C4-2B (cell line): ENCODE results near the gene TCF4.

Source experiments
- ZFX ChIP-seq: fragments of 450-650 bp; IDR thresholded peaks from 2 replicates; pipeline ENCODE4 v1.6.1; 2017
- TF ChIP-seq, protein P1 (sequence below): fragments of 450-650 bp; conservative IDR thresholded peaks from 2 replicates; pipeline ENCODE4 v1.5.1; 2017; ENCODE audit warnings: mild to moderate bottlenecking

DNA sequence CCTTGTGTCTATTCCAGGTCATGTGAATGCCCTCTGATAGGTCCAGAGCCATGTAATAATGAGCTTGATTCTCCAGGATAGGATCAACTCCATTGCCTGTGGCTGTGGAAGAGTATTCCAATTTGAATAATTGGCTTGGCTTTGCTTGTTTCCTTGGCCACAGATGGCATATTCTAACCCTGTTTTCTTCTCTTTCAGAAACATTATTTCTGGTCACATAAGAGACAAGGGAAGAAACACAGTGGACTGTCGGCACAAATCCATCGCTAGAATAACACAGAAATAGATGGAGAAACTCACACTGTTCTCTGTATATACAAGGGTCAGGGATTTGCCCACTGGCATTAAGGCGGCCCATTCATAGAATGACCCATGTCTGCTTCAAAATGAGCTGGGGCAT lies 350.3 kb downstream of the TCF4 start:
- TF ChIP-seq, protein P1, sequence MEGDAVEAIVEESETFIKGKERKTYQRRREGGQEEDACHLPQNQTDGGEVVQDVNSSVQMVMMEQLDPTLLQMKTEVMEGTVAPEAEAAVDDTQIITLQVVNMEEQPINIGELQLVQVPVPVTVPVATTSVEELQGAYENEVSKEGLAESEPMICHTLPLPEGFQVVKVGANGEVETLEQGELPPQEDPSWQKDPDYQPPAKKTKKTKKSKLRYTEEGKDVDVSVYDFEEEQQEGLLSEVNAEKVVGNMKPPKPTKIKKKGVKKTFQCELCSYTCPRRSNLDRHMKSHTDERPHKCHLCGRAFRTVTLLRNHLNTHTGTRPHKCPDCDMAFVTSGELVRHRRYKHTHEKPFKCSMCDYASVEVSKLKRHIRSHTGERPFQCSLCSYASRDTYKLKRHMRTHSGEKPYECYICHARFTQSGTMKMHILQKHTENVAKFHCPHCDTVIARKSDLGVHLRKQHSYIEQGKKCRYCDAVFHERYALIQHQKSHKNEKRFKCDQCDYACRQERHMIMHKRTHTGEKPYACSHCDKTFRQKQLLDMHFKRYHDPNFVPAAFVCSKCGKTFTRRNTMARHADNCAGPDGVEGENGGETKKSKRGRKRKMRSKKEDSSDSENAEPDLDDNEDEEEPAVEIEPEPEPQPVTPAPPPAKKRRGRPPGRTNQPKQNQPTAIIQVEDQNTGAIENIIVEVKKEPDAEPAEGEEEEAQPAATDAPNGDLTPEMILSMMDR, result no peak
- no peak for TF ChIP-seq ZFX
